HG03571 (cell line): ENCODE measurements around the gene NSMF.
A peak's percentile ranks its signal among the peaks of the same experiment; 100 is the strongest.

Experiments used
- ATAC-seq: cut with Tn5 transposase; IDR thresholded peaks from one replicate; pipeline ENCODE4 v1.9.1; 2021; ENCODE audit not compliant: unreplicated experiment

NSMF gene

DNA sequence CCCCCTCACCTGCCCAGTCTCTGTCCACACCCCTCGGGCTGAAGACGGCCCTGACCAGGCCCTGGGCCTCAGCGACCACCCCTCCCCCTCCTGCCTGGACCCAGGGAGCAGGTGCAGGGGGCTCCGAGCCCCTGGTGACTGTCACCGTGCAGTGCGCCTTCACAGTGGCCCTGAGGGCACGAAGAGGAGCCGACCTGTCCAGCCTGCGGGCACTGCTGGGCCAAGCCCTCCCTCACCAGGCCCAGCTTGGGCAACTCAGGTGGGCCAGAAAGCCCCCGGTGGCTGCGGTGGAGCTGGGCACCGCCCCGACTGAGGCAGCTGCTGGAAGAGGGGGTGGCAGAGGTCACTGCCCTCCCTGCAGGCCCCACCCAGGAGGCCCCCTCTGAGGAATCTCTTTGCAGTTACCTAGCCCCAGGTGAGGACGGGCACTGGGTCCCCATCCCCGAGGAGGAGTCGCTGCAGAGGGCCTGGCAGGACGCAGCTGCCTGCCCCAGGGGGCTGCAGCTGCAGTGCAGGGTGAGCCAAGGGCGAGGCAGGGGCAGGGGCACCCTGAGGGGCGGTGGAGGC, 25.7 kb downstream of the NSMF start:
- ATAC-seq, result no peak

DNA sequence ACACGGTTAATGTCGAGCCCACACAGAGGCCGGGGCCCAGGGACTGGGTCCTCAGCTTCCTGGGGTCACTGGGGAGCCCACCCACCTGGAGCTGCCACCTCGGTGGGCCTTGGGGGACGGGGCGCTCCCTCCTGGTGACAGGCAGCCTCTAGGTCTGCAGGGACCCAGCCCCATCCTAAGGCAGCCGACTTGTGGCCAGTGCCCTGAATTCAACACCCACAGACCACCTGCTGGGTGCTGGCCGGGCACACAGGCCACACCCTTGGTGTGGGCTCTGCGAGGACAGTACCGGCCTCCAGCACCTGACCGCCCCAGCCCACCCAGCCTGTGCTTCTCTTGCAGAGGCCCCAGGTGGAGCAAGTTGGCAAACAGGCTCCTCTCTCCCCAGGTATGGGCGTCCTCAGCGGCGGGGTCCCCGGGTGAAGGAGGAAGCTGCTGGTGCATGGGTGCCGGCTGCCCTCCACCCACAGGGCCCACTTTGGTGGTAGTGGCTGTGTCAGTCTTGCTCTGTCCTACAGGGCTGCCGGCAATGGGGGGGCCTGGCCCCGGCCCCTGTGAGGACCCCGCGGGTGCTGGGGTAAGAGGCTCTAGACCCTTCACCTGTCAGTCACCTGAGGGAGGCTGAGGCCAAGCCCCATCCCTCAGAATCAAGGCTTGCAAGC, 26.3 kb downstream of the NSMF start:
- no peak for ATAC-seq

DNA sequence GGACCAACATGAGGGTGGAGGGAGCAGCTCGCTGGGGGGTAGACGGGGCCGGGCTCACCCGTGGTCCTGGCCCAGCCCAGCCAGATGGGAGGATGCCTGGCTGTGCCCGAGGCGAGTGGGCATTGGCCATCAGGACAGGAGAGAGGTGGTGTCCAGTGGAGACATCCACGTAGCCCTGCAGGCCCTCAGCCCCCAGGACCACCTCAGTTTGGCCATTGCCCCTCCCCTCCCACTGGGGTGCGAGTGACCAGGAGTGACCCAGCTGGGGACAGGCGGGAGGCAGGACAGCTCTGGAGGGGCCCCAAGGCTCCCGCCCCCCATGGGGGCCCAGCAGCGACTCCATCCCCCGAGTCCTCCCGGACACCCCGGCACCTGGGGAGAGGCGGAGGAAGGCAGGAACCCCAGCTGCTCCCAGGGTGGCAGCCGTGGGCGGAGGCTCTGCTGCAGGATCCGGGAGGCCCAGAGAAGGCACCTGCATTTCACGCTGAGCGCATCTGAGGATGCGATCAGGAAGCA, 27.7 kb downstream of the NSMF start:
- no peak for ATAC-seq

DNA sequence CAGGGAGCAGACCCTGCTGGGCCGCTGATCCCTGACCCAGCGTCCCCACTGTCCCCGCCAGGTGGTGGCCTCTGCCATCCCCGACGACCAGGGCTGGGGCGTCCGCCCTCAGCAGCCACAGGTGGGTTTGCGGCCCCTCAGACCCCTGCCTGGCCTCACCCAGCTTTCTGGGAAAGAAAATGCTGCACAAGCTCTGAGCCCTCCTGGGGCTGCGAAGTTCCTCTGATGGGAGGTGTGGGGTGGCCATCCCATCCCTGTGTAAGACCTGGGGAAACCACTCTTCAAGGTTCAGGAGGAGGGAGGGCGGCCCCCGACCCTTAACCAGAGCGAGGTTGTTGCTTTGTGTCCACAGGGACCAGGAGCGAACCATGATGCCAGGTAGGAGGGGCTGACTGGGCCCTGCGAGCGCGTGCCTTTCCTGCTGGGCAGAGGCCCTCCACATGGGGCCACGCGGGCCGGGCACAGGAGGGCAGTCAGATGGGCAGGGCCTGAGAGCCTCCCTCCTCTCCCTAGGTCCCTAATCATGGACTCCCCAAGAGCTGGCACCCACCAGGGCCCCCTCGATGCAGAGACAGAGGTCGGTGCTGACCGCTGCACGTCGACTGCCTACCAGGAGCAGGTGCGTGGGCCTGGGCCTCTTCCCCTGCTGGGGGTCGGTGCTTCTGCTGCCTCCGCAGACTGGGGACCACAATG, 28.3 kb downstream of the NSMF start:
- ATAC-seq, result no peak

DNA sequence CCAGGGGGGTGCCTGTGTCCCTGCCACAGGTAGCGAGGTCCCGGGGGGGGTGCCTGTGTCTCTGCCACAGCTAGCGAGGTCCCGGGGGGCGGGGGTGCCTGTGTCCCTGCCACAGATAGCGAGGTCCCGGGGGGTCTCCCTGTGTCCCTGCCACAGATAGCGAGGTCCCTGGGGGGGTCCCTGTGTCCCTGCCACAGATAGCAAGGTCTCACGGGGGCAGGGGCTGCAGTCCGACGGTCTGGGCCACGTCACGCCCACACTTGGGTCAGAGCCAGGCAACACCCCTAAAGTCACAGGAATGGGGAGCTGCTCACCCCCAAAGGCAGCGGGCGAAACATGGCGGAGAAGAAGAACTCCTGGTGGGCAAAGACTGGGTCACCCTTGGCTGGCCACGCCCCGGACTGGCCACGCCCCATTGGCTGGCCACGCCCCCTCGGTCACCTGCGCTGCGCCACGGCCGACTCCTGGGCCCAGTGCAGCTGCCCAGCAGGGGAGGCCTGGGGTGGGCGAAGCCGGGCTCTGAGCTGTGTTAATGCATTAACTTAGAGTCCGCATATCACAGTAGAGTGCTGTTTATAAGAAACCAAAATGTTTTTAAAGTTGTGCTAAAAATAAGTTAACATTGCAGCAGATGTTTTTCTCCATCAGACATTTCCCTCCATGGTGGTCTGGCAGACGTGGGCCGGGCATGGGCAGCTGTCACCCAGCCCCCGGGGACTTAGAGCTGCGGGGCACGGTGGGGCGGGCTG, 29.0 kb downstream of the NSMF start:
- ATAC-seq, result no peak

DNA sequence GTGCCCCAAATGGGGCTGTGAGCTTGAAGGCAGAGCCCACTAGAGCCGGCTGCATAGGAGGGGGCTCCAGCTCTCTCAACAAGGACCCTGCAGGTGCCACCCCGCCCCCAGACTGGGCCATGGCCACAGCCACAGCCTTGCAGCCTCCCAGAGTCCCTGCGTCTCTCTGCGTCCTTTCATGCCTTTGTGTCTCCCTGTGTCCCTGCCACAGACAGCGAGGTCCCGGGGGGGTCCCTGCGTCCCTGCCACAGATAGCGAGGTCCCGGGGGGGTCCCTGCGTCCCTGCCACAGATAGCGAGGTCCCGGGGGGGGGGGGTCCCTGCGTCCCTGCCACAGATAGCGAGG, 29.6 kb downstream of the NSMF start:
- ATAC-seq, result no peak

DNA sequence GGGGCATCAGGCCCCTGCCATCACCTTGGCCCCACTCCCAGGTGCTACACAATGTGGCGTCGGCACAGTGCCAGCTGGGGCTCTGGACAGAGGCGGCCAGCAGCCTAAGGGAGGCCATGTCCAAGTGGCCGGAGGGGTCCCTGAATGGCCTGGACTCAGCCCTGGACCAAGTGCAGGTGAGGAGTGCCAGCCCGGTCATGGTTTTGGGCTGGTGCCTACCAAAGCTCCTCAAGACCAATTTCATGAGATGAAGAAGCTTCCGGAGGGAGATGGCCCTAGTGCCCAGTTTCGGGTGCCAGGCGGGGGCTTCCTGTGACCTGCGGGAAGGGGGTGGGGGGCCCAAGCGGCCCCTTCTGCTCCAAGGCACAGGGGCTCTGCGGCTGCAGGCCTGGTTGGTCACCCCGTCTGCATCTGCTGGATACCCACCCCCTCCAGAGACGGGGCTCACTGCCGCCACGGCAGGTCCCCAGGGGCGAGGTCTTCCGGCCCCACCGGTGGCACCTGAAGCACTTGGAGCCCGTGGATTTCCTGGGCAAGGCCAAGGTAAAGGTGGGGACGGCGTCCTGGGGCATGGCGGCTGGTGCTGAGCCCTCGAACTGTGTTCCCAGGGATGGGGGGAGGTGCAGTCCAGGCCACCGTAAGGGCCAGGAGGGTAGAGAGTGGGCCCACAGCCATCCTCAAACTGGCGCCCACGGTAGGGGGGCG, 30.1 kb downstream of the NSMF start:
- ATAC-seq, result no peak

DNA sequence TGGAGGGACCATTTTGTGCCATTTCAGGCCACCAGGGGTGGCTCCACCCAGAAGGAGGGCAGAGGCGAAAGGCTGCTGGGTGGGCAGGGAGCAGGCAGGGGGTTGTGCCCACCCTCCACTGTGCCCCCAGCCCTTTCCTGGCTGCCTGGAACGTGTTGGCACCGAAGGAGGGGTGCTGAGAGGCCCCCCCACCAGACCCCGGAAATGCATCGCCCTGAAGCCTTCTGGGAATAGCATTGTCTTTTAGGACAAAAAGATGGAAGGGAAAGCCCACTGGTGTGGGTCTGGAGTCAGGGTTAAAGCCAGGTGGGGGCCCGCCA, 30.9 kb downstream of the NSMF start:
- ATAC-seq, result no peak

DNA sequence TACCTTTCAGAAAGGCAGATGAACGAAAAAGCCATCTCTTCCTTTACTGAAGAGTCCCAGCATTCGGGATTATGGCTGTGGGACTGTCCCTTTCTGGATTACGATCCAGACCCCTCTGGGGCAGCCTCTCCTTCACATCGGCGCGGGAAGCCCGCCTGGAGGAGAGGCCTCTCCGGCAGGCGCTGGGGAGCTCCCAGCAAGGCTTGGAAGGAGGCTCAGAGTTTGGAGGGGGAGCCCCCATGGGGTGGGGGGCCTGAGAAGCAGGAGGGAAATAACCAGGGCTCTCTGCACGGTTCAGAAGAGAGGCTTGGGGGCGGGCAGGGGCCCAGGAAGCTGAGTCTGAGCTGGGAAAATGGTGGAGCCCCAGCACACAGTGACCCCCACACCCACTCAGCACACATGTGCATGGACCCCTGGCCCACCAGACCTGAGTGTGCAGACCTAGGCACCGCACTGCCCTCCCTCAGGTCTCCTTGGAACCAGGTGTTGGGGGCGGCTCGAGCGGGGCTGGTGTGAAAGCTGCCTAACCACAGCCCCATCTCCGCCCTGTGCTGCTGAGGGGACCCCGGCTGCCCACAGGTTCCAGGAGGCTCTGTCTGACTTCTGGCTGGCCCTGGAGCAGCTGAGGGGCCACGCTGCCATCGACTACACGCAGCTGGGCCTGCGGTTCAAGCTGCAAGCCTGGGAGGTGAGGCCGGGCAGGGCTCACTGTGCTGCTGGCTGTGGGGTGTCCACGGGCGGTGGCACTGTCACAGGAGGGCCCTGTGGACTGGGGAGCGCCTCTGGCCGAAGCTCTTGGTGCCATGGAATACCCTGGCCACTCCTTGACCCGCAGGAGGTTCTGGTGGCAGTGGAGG, 31.5 kb downstream of the NSMF start:
- ATAC-seq, result no peak

DNA sequence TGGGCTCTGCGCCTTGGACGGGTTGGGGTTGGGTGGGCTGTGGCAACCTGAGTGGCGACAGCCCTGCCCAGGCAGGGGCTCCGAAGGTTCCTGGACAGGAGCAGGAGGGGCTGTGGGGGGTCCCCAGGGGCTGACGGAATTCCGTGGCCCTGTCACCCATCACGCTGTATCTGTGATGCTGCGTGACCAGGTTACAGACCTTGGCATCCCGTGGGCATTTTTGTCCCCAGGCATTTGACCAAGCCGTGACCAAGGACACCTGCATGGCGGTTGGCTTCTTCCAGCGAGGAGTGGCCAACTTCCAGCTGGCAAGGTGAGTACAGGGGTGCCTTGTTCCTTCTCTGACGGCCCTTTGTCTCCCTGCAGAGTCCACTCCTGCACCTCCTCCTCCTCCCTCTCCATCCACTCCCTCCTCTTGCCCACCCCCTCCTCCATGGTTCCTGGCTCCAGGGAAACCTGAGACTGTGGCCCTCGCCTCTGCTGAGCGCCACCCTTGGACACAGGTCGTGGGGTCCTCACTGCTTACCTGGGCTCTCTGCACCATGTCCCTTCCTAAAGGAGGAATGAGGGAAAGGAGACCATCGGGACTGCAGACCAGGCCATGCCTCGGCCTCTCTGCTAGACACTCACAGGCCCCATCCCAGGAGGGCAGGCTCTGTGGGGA, 33.0 kb downstream of the NSMF start:
- no peak for ATAC-seq

DNA sequence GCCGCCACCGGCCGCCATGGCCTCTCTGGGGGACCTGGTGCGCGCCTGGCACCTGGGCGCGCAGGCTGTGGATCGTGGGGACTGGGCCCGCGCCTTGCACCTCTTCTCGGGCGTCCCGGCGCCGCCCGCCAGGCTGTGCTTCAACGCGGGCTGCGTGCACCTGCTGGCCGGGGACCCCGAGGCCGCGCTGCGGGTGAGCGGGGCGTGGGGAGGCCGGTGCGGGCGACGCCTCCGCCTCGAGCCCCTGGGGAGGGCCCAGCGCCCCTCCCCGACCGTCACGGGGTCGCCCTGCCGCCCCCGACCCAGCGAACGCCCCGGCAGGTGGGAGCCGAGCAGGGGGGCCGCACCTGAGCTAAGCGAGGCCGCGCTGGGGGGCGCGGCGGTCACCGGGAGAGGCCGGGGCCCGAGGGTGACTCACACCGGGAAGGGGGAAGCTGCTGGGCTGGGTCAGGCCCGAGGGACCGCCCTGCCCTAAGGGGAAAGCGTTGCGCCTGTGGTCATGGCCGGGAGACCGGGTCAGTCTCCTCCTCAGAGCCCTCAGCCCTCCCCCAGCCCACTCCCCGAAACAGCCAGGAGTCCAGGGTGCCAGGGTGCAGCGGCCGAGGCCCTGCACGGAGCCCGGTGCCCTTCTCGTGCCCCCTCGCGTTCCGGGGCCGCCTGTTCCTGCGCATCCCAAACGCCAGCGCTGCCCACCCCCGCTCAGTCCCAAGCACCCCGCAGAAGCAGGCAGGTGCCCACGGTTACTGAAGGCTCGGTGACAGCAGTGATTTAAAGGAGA, 35.4 kb downstream of the NSMF start:
- ATAC-seq, result no peak

DNA sequence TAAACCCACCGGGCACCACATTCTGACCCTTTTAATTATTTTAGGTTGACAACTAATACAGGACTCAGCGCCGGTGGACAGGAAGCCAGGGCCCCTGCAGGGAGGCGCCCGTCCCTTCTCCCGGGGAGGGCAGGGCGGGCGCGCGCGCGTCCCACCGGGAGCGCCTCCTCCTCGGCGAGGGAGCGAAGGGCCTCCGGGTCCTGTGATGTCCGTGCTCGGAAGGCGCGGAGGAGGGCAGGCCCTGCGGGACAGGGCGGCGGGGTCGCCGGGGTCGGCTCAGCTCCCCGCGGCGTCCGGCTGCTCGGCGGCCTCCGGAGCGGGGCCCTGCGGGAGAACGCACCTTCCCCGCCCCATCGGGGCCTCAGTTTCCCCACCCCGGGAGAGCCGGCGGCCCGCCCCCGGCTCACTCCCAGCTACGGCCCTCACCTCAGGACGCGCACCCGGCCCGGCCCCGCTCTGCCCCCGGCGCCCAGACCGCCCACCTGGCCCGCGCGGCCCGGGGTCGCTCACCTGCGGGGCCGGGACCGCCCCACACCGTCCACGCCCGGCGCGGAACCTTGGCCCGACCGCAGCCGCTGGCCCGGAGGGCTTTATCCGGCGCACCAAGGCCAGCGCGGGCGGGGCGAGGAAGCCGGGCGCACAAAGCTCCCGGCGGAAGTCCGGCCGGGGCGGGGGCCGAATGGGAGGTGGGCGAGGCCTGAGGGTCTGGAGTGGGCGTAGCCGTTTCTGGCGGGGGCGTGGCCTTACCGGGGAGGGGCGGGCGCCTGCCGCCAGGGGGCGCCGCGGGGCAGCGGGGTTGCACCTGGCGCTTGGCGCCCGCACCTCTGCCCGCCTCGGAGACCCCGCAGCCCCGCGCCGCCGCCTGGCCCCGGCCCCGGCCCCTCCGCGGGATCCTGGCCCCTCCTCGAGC, 36.3 kb downstream of the NSMF start, which contains the start of the genes EXD3 and NOXA1:
EXD3 (minus strand) TSS at position 559 of the 910 bp plus-strand sequence. CDS start 27,805 bp downstream, outside the sequence.
NOXA1 (plus strand) TSS at position 790 of the 910 bp plus-strand sequence. CDS start 137 bp downstream, outside the sequence.
- ATAC-seq, result peak; percentile 78

DNA sequence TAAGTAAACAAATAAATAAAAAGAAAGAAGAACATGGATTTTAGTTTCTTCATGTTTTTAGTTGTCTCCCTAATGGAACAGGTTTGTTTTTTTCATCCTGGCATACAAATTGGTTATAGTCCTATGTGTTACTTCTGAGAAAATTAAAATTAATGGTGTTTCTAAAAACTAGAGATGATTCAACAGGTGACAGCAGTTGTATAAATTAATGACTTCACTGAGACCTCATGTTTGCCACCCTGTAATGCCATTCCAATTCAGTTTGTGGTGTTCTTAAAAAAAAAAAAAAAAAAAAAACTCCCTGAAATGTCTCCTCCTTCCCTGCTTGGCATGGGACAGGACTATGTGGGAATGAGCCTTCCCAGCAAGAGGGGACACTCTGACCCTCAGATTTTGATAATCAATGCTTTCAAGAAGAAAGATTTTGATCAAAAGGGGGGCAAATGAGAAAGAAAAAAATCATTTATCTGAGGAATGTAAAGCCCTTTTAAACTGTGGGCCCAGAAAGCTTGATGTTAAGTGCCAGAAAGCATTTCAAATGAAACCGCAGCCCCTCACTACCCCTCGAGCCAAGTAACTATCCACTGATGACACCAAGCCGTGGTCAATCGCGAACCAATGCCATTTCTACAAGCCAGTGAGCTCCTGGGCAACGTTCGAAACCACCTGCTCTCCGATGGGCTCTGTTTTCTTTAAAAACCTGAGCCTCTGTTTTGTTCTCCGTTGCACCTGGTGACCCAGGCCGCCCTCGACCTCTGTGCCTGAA, 37.1 kb downstream of the NSMF start:
- ATAC-seq, result no peak

DNA sequence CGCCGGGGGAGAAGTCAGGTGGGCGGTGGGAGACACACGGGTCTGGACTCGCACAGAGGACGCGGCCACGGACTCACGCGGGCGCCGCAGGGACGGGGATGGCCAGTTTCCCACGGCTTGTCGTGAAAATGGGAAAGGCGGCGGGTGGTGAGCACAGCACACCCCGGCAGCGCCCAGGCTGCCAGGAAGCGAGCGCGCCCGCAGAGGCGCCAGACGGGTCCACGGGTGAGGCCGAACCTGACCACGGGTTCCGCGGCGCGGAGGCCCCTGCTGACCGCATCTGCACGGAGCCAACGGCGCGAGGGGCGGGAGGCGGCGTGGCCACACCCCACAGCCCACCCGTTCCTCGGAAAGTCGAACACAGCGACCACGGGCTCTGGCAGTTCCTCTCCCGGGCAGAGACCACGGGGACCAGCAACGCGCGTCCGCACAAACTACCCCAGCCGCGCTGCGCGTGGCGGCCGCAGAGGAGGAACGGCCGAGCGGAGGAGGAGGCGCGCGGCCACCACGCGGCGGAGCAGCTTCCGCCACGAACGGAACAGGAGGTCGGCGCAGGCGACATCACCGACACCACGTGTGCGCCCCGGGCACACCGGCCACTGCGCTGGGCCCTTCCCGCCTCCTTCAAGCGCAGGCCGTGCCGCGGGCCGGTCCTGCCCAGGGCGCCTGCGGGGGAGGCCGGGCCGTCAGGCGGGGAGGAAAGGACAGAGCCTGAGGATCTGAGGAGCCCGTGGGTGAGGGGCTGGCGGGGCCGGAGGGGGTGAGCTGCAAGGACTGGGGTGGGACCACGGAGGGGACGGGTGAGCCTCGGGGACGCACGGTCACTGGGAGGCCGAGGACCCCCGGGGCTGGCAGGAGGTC, 41.7 kb downstream of the NSMF start:
- no peak for ATAC-seq

DNA sequence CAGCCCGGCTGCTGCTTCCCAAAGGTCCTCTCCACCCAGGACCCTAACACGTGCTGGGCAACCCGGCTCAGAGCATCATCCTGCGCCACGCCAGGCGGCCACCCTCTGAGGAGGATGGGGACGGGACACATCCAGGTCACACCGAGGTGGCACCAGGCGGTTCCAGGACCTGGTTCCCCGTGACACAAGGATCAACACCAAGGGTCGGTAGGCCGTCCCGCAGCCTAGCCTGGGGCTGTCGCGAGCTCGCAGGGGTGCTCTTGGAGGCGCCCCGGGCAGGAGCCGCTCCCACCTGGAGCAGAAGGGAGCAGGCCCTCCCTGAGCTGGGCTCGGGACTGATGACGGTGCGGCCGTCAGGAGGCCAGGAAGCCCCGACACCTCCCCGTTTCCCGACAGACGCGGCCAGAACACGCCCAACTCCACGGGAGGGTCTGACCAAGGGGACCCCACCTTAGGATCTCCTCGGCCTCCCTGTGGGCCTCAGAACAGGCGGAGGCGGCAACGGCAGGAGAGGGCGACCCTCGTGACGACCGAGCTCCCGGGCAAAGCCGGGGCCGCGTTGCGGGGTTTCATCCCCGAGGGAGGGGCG, 42.5 kb downstream of the NSMF start:
- ATAC-seq, result no peak
